Measurements from ENCODE around the gene FASTKD3.

DNA sequence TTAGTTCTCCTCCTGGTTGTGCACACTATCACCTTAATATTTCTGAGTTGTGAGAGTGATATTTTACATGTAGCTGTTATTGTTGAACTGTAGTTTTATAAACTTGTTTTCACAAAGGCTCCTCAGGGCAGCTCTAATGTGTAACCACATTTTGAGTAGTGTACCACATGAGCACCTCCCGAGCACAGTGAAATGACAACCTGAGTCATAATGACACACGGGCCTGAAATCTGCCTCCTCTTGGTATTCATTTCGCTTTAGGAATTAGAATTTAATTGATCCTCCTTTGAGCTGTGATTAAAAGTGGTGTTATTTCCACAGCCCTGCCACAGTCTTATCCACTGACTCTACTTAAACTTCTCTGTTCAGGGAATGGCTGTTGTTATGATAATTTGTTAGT, 8.0 kb upstream of the FASTKD3 start:
- TF ChIP-seq CTCF (IDR thresholded peaks at IDR 0.05) (no peak), POLR2A (IDR thresholded peaks at IDR 0.05) (no peak), EP300 (IDR thresholded peaks at IDR 0.05) (no peak)

Measured in ovary (tissue), 3 donors.